ENCODE results near the gene NTMT1.

GRCh38 chr9:129681924-129682323, 56.0 kb downstream of the NTMT1 start:
- no peak for TF ChIP-seq YY1 (IDR thresholded peaks at IDR 0.05; ENCODE audit: insufficient read depth, insufficient read length)
- TF ChIP-seq SUZ12 (IDR thresholded peaks at IDR 0.05; ENCODE audit: extremely low read depth, insufficient read depth, insufficient read length): no peak
